ENCODE measurements around the gene TFDP1.

Gene TFDP1

DNA sequence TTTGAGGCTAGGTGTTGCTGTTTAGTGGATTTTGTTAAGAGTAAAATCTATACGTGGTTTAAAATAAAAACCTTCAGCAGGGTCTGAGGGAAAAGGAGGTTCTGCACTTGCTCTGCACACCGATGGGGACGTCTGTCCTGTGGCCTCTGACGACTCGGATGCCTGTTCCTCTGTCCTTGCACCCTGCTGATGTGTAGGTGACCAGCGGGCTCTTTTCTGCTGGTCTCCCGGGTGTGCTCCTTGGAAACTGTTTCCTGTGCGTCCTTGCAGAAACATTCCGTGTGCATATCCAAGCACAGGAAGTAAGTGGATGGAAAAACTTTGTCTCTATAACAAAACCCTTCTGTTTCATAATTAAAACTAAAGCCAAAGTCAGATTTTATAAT, 69.6 kb downstream of the TFDP1 start:
- Histone ChIP-seq H3K27me3 (replicated peaks; ENCODE audit: control insufficient read depth, insufficient read depth, low read length) (no peaks in the 10 kb centered on the region), H3K36me3 (ENCODE audit: control insufficient read depth, insufficient read depth, low read length) (no peaks in the 10 kb centered on the region), H3K4me3 (replicated peaks; ENCODE audit: low read depth, low read length) (no peak overlapping the region)
- TF ChIP-seq, protein P1, sequence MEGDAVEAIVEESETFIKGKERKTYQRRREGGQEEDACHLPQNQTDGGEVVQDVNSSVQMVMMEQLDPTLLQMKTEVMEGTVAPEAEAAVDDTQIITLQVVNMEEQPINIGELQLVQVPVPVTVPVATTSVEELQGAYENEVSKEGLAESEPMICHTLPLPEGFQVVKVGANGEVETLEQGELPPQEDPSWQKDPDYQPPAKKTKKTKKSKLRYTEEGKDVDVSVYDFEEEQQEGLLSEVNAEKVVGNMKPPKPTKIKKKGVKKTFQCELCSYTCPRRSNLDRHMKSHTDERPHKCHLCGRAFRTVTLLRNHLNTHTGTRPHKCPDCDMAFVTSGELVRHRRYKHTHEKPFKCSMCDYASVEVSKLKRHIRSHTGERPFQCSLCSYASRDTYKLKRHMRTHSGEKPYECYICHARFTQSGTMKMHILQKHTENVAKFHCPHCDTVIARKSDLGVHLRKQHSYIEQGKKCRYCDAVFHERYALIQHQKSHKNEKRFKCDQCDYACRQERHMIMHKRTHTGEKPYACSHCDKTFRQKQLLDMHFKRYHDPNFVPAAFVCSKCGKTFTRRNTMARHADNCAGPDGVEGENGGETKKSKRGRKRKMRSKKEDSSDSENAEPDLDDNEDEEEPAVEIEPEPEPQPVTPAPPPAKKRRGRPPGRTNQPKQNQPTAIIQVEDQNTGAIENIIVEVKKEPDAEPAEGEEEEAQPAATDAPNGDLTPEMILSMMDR (IDR thresholded peaks at IDR 0.05; ENCODE audit: insufficient read depth, low read length, poor library complexity, severe bottlenecking): no peak
- no peak for DNase-seq (ENCODE audit: extremely low read depth, insufficient read length)

DNA sequence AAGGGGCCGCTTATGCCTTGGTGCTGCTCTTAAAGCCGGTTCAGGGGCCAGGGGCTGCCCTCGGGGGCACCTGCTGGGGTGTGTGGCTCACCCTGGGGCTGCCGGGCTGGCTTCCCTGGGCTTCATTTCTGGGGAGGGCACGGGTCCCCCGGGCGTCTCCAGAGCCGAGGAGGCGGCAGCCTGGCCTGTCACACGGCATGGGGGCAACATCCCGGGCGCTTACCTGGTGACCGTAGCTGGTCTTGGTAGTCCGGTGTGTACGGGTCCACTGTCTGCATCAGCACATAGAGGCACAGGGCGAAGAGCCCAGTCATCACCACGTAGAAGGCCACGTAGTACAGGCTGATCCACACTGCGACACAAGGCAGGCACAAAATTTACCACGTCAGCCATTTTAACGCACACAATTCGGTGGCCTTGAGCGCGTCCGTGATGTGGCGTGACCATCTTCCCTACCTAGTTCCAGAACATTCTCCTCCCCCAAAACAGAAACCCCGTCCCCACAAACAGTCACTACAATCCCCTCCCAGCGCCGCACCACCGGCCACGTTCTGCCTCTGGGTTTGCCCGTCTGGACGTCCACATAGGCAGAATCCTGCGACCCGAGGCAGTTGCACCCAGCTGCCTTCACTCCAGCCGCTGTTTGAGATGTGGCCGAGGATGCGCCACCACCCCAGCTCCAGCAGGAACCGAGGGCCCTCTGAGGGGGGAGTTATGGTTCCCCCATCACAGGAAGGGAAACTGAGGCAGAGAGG, 70.2 kb downstream of the TFDP1 start:
- no peaks in the 10 kb centered on the region for H3K27me3 ChIP-seq (replicated peaks; ENCODE audit: control insufficient read depth, insufficient read depth, low read length)
- no peak for DNase-seq (ENCODE audit: extremely low read depth, insufficient read length)
- H3K4me3 ChIP-seq (replicated peaks; ENCODE audit: low read depth, low read length): no peak overlapping the region
- H3K36me3 ChIP-seq (ENCODE audit: control insufficient read depth, insufficient read depth, low read length): no peaks in the 10 kb centered on the region
- TF ChIP-seq, protein P1 (IDR thresholded peaks at IDR 0.05; ENCODE audit: insufficient read depth, low read length, poor library complexity, severe bottlenecking): no peak

DNA sequence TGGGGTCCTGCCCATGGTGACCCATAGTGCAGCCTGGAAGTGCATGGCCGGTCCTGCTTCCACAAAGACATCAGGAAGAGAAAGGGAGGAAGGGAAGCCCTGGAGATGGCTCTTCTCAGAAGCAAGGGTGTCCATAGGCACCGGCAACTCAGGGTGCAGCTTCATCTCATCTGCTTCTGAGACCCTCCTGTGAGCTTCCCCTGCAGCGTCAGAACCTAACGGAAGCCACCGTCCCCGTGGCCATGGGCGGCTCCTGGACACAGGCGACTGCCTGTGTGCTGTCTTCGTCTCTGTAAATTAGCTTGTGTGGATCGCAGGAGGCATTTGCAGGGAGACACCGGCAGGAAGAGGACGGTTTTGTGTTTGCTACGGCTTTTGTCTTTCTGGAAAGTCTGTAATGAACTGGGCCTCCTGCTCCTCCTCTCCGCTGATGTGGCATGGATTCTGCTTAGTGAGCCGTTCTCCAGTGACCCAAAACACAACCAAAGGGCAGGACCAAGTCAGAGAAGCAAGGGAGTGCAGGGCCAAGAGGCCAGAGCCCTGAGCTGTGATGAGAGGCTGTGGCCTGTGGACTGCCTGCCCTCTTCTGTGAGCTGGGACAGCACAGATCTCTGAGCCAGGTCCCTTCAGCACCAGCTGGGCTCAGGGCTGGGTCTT, 70.9 kb downstream of the TFDP1 start:
- no peak for DNase-seq (ENCODE audit: extremely low read depth, insufficient read length)
- Histone ChIP-seq H3K27me3 (replicated peaks; ENCODE audit: control insufficient read depth, insufficient read depth, low read length) (no peaks in the 10 kb centered on the region), H3K4me3 (replicated peaks; ENCODE audit: low read depth, low read length) (no peak overlapping the region), H3K36me3 (ENCODE audit: control insufficient read depth, insufficient read depth, low read length) (no peaks in the 10 kb centered on the region)
- TF ChIP-seq, protein P1 (IDR thresholded peaks at IDR 0.05; ENCODE audit: insufficient read depth, low read length, poor library complexity, severe bottlenecking): no peak

DNA sequence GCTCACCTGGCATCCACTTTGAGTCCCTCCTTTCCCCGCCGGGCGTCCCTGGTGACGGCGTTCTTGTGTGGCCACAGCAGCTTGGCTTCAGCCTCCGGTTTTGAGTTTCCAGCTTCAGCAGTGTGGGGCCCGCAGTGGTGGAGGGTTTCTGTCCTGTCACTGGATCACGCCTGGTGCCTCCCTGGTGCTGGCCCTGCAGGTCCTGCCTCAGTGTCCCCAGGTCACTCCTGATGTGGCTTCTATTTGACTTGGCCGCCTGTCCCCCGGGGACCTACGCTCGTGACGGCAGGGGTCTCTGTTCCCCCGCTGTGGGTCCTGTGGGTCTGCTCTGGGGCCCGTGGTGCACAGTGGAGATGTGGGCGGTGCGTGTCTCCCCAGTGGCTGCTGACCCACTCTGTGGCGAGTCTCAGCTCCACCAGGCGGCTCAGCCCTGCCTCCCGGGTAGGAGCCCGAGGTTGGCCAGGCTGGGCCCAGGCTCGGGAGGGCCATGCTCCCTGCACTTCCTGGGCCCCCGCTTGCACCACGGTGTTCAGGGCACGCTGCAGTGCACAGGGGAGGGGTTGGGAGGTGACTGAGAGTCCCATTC, 71.5 kb downstream of the TFDP1 start:
- H3K4me3 ChIP-seq (replicated peaks; ENCODE audit: low read depth, low read length): no peak overlapping the region
- no peaks in the 10 kb centered on the region for H3K36me3 ChIP-seq (ENCODE audit: control insufficient read depth, insufficient read depth, low read length)
- DNase-seq (ENCODE audit: extremely low read depth, insufficient read length): no peak
- TF ChIP-seq, protein P1 (IDR thresholded peaks at IDR 0.05; ENCODE audit: insufficient read depth, low read length, poor library complexity, severe bottlenecking): no peak
- H3K27me3 ChIP-seq (replicated peaks; ENCODE audit: control insufficient read depth, insufficient read depth, low read length): no peaks in the 10 kb centered on the region

DNA sequence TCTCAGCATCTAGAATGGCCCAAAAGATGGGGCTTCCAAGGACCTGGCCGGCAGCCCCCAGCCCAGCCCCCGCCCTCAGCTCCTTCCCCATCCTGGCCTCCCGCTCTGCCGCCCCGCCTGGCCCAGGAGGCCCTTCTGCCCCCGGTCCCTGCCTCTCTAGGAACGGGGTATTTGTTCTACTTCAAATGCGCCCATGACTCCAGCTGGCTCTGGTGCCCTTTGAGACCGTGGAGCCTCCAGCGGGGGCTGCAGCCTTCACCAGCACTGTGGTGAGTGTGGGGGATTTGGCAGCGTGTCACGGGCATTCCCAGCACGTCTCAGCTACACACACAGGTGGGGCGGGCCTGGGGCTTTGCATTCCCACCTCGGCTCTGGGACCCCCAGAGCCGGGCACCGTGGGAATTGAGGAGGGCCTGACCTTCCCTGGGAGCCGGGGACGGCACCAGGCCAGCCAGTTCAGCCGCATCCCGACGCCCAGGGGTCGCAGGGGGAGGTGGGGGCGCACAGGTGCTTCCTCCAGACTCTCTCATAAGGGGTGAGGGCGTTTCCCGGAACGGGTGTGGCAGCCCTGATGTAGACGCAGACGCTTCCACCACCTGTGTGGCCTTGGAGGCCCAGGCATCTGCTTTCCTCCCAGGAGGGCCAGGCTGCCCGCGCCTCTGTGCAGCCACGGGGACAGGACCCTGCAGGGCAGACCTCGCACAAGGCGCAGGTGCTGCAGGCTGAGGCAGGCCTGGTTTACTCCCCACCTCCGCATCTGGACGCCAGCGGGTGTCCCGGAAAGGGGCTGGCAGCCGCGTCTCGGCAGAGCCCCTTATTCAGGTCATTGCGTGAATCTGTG, 72.5 kb downstream of the TFDP1 start:
- no peak for DNase-seq (ENCODE audit: extremely low read depth, insufficient read length)
- Histone ChIP-seq H3K27me3 (replicated peaks; ENCODE audit: control insufficient read depth, insufficient read depth, low read length) (no peaks in the 10 kb centered on the region), H3K4me3 (replicated peaks; ENCODE audit: low read depth, low read length) (no peak overlapping the region), H3K36me3 (ENCODE audit: control insufficient read depth, insufficient read depth, low read length) (no peaks in the 10 kb centered on the region)
- TF ChIP-seq, protein P1 (IDR thresholded peaks at IDR 0.05; ENCODE audit: insufficient read depth, low read length, poor library complexity, severe bottlenecking): no peak

Measured in GM06990 (cell line).